Activated naive CD4-positive, alpha-beta T cell treated with anti-CD3 and anti-CD28 coated beads, Interleukin-2, amount 50 U/mL, for 24 hours (primary cell): ENCODE measurements around the gene SPOCK3.
"Not testable (repeated sequence)": the region's sequence is repeated elsewhere in the genome, so short reads cannot be mapped to it uniquely, and the experiment has no call there.

Experiments
- H3K27ac Mint-ChIP-seq: one replicate; pipeline ENCODE4 v1.8.0; 2021; ENCODE audit warnings: mild to moderate bottlenecking, mixed read lengths
- H3K27me3 Mint-ChIP-seq: one replicate; pipeline ENCODE4 v1.8.0; 2021; ENCODE audit warnings: mixed read lengths
- H3K36me3 Mint-ChIP-seq: one replicate; pipeline ENCODE4 v1.8.0; 2021; ENCODE audit warnings: mixed read lengths
- H3K4me1 Mint-ChIP-seq: one replicate; pipeline ENCODE4 v1.8.0; 2021; ENCODE audit warnings: mixed read lengths
- H3K4me3 Mint-ChIP-seq: one replicate; pipeline ENCODE4 v1.8.0; 2021; ENCODE audit warnings: mild to moderate bottlenecking, mixed read lengths
- H3K9me3 Mint-ChIP-seq: one replicate; pipeline ENCODE4 v1.8.0; 2021; ENCODE audit warnings: mixed read lengths

SPOCK3 gene

DNA sequence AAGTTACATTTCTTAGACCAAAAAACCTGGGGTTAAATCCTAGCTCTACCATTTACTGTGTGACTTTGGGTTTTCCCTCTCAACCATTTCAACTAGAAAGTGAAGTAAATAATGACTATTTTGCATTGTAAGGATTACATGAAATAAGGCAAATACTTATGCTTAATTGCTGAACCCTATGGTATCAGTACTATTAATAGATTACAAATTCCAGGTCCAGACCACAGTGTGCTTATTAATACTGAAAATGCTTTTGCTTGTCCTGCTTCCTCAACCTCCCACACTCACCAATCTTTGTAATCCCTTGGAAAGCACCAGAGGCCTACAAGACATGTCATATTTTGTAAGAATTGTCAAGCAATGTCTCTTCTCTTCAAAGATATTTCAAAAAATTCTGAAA, 456.5 kb downstream of the SPOCK3 start:
- Mint-ChIP-seq H3K4me3 (no peak overlapping the region), H3K27ac (no peak overlapping the region), H3K27me3 (no peaks in the 10 kb centered on the region), H3K4me1 (no peaks in the 10 kb centered on the region), H3K9me3 (peaks cover 13% of the 10 kb centered on the region), H3K36me3 (no peaks in the 10 kb centered on the region)

DNA sequence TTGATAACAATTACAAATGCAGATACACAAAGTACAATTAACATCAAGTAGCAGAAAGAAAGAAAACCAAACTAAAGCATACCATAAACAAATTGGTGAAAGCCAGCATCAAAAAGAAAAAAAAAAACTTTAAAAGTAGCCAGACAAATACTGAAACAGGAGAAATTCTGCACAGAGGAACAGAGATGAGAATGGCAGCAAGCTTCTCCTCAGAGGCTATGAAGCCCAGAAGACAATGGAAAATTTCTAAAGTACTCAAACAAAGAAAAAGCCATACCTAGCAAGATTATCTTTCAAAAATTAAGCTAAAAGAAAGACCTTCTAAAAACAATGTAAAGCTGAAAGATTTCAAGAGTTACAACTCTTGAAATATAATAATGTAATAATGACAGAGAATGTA, 471.3 kb downstream of the SPOCK3 start:
- Mint-ChIP-seq H3K27ac (no peak overlapping the region), H3K36me3 (no peaks in the 10 kb centered on the region), H3K4me1 (no peaks in the 10 kb centered on the region), H3K4me3 (no peak overlapping the region), H3K27me3 (no peaks in the 10 kb centered on the region), H3K9me3 (peaks cover 9% of the 10 kb centered on the region)

DNA sequence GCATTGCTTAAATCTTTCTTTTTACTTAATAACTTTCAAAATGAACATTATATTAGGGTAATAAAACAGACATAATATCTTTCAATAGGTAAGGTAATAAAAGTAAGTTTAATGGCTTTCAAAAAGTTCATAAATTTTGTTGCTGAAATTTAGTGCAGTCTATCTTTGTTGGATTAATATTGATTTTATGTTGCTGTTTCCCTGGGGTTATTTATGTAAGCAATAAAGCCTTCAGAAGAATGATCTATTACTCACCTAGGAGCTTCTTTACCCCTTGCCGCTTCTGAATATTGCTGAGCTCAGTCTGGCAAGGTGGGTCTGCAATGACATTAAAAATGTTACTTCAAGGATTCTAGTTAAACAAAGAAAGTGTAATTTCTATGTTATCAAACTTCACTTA, 492.6 kb downstream of the SPOCK3 start:
- H3K9me3 Mint-ChIP-seq = no peaks in the 10 kb centered on the region
- H3K27me3 Mint-ChIP-seq = no peaks in the 10 kb centered on the region
- H3K36me3 Mint-ChIP-seq = no peaks in the 10 kb centered on the region
- H3K27ac Mint-ChIP-seq = no peak overlapping the region
- no peaks in the 10 kb centered on the region for H3K4me1 Mint-ChIP-seq
- no peak overlapping the region for H3K4me3 Mint-ChIP-seq

DNA sequence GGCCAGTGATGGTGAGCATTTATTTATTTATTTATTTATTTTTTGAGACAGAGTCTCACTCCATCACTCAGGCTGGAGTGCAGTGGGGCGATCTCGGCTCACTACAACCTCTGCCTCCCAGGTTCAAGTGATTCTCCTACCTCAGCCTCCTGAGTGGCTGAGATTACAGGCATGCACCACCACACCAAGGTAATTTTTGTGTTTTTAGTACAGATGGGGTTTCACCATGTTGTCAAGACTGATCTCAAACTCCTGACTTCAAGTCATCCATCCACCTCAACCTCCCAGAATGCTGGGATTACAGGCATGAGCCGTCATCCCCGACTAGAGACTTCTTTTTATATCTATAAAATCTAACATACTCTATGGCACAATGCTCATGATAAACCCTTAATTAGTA, 495.1 kb downstream of the SPOCK3 start:
- not testable (repeated sequence) for H3K4me3 Mint-ChIP-seq, H3K9me3 Mint-ChIP-seq, H3K27ac Mint-ChIP-seq

DNA sequence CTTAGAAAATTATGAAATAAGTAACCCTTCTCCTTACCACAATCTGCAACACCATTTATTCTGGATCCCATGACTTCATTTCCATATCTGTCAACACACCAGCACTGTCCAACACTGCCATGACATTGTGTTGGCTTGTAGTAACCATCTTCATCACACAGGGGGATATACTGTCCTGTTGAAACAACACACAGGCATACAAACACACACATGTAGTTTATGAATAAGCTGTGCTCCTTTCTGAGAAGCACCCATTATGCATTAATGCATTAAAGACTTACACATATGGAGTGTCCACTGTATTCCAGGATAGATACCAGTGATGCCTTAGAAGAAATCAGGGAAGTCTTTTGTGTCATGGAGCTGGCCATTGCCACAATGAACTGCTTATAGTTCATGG, 496.9 kb downstream of the SPOCK3 start:
- H3K27ac Mint-ChIP-seq = no peak overlapping the region
- H3K9me3 Mint-ChIP-seq = peaks cover 4% of the 10 kb centered on the region

More for the DNA sequence above, 495.1 kb downstream of the SPOCK3 start:
- H3K27me3 Mint-ChIP-seq, H3K36me3 Mint-ChIP-seq, H3K4me1 Mint-ChIP-seq: not testable (repeated sequence)

DNA sequence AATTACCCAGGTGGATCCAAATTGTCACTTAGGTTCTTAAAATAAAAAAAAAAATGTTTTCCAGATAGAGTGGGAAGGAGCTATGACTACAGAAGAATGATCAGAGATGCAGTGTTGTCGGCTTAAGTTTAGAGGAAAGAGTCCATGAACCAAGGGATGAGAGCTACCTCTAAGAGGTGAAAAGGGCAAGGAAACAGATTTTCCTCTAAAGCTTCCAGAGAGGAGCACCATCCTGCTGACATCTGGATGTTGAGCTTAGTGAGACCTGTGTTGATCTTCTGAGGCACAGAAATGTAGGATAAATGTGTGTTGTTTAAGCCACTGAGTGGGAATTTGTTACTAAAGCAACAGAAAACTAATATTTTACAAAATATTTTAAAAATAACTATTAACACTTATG, 498.7 kb downstream of the SPOCK3 start:
- H3K27me3 Mint-ChIP-seq = no peaks in the 10 kb centered on the region
- peaks cover 4% of the 10 kb centered on the region for H3K9me3 Mint-ChIP-seq
- H3K36me3 Mint-ChIP-seq = no peaks in the 10 kb centered on the region
- no peak overlapping the region for H3K4me3 Mint-ChIP-seq
- no peak overlapping the region for H3K27ac Mint-ChIP-seq
- no peaks in the 10 kb centered on the region for H3K4me1 Mint-ChIP-seq

More for the DNA sequence above, 496.9 kb downstream of the SPOCK3 start:
- H3K4me1 Mint-ChIP-seq = no peaks in the 10 kb centered on the region
- no peak overlapping the region for H3K4me3 Mint-ChIP-seq
- no peaks in the 10 kb centered on the region for H3K27me3 Mint-ChIP-seq
- H3K36me3 Mint-ChIP-seq = no peaks in the 10 kb centered on the region

DNA sequence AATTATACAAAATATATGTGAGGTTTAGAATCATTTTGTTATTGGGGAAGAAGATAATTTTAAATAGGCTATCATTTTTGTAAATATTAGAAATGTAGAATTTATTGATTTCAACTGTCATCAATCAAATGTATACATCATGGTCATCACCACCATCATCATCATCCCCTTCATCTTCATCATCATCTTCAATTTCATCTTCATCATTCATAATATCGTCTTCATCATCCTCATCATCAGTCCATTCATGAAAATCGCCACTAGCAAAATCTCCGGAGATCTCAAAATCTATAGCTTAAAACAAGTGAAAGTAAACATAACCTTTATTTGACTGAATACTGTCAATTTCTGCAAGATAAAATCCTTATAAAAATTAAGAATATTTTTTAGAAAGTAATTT, 499.5 kb downstream of the SPOCK3 start:
- no peak overlapping the region for H3K27ac Mint-ChIP-seq
- H3K36me3 Mint-ChIP-seq = no peaks in the 10 kb centered on the region

DNA sequence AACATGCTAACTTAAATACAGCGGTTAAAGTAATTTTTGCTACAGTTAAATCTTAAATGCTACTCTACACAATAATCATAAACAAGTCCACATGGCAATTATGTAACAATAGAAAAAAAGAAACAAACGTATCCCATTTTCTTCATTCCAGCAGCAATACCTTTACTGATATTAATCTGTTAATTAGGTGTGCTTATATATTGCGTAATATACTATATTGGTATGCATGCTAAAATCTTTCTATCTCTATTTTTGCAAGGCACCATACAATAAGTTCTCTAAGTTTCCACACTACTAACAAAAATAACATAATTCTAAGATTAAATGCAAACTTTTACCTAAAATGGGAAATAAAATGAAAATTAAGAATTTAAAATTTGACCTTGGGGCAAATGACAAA, 500.6 kb downstream of the SPOCK3 start:
- H3K27me3 Mint-ChIP-seq = no peaks in the 10 kb centered on the region
- H3K36me3 Mint-ChIP-seq = no peaks in the 10 kb centered on the region
- H3K4me3 Mint-ChIP-seq = no peak overlapping the region
- peaks cover 4% of the 10 kb centered on the region for H3K9me3 Mint-ChIP-seq
- H3K4me1 Mint-ChIP-seq = no peaks in the 10 kb centered on the region
- no peak overlapping the region for H3K27ac Mint-ChIP-seq

More for the DNA sequence above, 499.5 kb downstream of the SPOCK3 start:
- Mint-ChIP-seq H3K27me3 (no peaks in the 10 kb centered on the region), H3K4me3 (no peak overlapping the region), H3K9me3 (peaks cover 4% of the 10 kb centered on the region), H3K4me1 (no peaks in the 10 kb centered on the region)

DNA sequence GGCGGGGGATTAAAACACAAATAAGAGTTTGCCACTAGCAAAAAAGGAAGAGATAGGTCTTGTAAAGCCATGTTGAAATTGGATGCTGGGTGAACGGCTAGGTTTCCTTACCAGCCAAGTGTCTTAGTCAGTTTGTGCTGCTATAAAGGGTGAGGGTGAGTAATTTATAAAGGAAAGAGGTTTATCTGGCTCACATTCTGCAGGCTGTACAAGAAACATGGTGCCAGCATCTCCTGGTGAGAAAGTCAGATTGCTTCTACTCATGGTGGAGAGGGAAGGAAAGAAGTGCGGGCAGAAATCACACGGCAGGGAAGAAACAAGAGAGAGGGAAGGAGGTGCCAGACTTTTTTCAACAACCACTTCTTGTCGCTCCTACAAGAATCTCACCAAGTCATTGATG, 507.5 kb downstream of the SPOCK3 start:
- H3K27me3 Mint-ChIP-seq = no peaks in the 10 kb centered on the region
- H3K9me3 Mint-ChIP-seq = no peaks in the 10 kb centered on the region
- H3K4me3 Mint-ChIP-seq = no peak overlapping the region

DNA sequence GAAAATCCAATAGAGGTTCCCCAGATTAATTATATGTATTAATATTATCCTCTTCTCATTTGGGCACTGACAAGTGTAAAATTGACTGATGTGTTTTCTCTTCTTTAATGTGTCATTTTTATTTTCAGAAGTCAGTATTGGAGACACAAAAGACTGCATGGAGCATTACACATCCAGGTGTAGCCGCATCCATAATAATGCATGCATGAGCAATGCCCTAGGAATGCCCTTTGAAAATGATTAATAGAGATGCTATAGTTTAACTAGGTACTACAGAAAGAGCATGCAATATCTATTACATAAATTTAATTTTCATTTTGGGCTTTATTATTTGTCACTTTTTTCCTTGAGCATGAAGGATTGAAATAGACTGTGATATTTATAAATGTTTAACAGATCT, 509.9 kb downstream of the SPOCK3 start:
- Mint-ChIP-seq H3K36me3 (no peaks in the 10 kb centered on the region), H3K27ac (no peak overlapping the region), H3K4me3 (no peak overlapping the region), H3K4me1 (no peaks in the 10 kb centered on the region), H3K9me3 (peaks cover 5% of the 10 kb centered on the region), H3K27me3 (no peaks in the 10 kb centered on the region)

More for the DNA sequence above, 507.5 kb downstream of the SPOCK3 start:
- no peaks in the 10 kb centered on the region for H3K36me3 Mint-ChIP-seq
- H3K4me1 Mint-ChIP-seq = no peaks in the 10 kb centered on the region
- no peak overlapping the region for H3K27ac Mint-ChIP-seq

DNA sequence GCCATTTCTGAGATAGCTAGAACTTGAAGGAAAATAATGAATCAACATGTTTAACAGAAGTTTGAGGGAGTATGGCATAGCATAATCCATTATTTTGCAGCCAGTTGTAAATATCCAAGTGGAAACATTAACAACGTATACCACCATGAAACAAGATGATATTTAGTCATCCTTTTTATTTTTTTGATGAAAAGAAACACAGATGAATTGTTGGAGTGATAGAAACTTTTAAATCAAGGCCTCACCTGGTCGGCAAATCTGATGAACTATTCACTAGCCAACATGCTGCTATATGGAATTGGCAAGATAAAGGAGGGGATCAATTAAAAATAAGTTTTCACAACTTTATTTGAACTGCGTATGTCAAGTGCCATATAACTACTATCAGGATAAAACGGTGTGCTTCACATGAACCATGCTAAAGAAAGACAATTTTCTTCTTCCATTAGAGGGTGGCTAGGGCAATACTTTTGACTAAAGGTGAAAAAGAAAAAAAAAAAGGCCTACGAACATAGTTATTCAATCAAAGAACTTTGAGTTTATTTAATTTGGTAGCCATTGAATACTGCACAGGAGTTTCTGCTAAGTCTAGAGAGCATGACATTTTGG, 510.7 kb downstream of the SPOCK3 start:
- Mint-ChIP-seq H3K4me1 (no peaks in the 10 kb centered on the region), H3K9me3 (peaks cover 5% of the 10 kb centered on the region), H3K27me3 (no peaks in the 10 kb centered on the region), H3K27ac (no peak overlapping the region), H3K4me3 (no peak overlapping the region), H3K36me3 (no peaks in the 10 kb centered on the region)

DNA sequence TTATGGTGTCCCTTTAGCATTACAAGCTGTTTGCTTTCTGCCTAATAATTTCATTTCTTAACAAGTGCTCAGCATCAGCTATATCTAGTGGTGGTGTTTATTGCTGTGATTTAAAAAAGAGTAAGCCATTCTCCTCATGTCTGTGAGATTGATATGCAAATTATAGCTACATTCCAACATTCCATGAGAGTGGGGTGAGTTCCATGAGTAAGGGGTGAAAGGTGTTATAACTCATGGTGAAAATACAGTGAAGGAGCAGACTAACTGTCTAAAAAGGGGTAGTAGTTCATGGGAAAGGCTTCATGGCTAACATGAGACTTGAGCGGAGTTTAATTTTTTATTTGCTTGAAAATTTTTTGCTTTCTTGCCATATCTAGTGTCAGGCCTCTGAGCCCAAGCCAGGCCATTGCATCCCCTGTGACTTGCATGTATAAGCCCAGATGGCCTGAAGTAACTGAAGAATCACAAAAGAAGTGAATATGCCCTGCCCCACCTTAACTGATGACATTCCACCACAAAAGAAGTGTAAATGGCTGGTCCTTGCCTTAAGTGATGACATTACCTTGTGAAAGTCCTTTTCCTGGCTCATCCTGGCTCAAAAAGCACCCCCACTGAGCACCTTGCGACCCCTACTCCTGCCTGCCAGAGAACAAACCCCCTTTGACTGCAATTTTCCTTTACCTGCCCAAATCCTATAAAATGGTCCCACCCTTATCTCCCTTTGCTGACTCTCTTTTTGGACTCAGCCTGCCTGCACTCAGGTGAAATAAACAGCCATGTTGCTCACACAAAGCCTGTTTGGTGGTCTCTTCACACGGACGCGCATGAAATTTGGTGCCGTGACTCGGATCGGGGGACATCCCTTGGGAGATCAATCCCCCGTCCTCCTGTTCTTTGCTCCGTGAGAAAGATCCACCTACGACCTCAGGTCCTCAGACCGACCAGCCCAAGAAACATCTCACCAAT, 518.3 kb downstream of the SPOCK3 start:
- H3K27ac Mint-ChIP-seq, H3K27me3 Mint-ChIP-seq, H3K4me1 Mint-ChIP-seq, H3K4me3 Mint-ChIP-seq, H3K36me3 Mint-ChIP-seq: not testable (repeated sequence)
- H3K9me3 Mint-ChIP-seq = peaks cover 15% of the 10 kb centered on the region

DNA sequence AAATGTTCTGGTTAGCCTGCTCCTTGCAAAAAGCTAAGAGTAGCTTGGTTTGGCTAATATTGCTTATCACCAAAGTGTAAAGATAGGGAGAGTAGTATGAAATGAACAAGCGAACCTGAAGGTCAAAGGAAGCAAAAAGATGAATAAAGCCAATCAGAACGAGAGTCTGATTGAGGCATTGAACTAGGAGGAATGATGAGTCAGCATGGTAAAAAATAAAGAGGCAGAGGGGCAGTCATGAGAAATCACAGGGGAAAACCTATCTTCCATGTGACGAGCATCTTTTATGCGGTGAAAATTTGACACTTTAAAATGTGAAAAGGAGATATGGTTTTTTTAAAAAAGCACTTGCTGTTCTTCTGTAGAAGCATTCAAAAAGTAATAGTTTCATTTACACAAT, 533.7 kb downstream of the SPOCK3 start:
- Mint-ChIP-seq H3K4me1 (no peaks in the 10 kb centered on the region), H3K9me3 (peaks cover 17% of the 10 kb centered on the region), H3K27me3 (no peaks in the 10 kb centered on the region), H3K27ac (no peak overlapping the region), H3K4me3 (no peak overlapping the region), H3K36me3 (no peaks in the 10 kb centered on the region)

DNA sequence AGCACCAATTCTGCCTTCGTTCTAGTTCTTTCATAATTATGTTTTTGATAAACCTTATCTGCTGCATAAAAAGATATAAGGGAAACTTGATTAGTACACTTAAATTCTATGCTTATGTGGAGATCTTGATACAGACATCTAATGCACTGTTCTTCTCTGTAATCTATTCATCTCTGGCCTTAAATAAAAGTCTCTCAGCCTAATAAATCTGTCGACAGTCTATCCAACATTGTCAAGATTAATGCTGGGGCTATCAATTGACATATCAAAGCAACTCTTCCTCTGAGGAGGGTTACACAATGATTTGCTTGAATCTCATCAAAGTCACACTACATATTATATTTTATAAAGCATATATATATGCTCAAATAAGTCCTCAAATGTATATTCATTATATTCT, 545.5 kb downstream of the SPOCK3 start:
- no peak overlapping the region for H3K4me3 Mint-ChIP-seq
- H3K9me3 Mint-ChIP-seq = no peaks in the 10 kb centered on the region
- no peak overlapping the region for H3K27ac Mint-ChIP-seq
- H3K4me1 Mint-ChIP-seq = no peaks in the 10 kb centered on the region
- H3K27me3 Mint-ChIP-seq = no peaks in the 10 kb centered on the region
- no peaks in the 10 kb centered on the region for H3K36me3 Mint-ChIP-seq

DNA sequence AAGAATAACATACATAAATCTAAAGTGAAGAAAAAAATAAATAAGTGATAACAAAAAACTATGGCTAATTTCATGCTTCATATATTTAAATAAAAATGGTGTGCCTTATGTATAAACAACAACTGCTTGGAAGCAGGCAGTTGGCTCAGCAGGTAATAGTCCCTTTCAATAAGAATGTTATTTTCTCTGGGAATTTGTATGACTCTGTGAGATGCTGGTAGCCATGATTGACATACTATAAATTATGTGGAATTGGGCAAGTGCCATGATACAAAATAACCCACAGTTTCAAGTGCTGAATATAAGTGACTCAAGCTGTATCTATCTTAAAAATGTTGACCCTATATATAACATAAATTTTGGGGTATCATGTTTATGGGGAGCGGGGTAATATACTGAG, 546.5 kb downstream of the SPOCK3 start:
- no peak overlapping the region for H3K4me3 Mint-ChIP-seq
- no peaks in the 10 kb centered on the region for H3K9me3 Mint-ChIP-seq
- H3K36me3 Mint-ChIP-seq = no peaks in the 10 kb centered on the region
- H3K4me1 Mint-ChIP-seq = no peaks in the 10 kb centered on the region
- no peak overlapping the region for H3K27ac Mint-ChIP-seq
- H3K27me3 Mint-ChIP-seq = no peaks in the 10 kb centered on the region
